GM12878 (cell line): ENCODE measurements around the gene OR6C70. TPM values are rescaled to one million over a fixed set of nuclear protein-coding genes. Genes with fewer than 3 reads are reported as not detected.

Experiments
- ATAC-seq: fragments of 200-7000 bp; cut with Tn5 transposase; 3 replicates; pipeline ENCODE4 v1.9.1; 2020; ENCODE audit warnings: mild to moderate bottlenecking, moderate library complexity
- BruUV-seq: library from RNA; stranded (reverse); fragments of 400-500 nt; replicated peaks from 2 replicates; lab custom pipeline; 2021; lab: Mats Ljungman, UMichigan
- CTCF ChIA-PET: fragments of 300-600 bp; sonication (Branson Sonifier 250); formaldehyde crosslinking; extraction: SDS; loops from one replicate; lab custom pipeline; 2021; ENCODE audit warnings: inconsistent platforms; lab: Yijun Ruan, JAX
- POLR2A ChIA-PET: fragments of 350-600 bp; formaldehyde crosslinking; extraction: SDS; loops from one replicate; lab custom pipeline; 2021; ENCODE audit warnings: inconsistent platforms; lab: Charles Lee
- RAD21 ChIA-PET: fragments of 300-600 bp; sonication (Branson Sonifier 250); formaldehyde crosslinking; loops from one replicate; lab custom pipeline; 2023; ENCODE audit warnings: antibody characterized with exemption; ENCODE audit not compliant: unreplicated experiment; lab: Charles Lee
- SMC1A ChIA-PET: fragments of 300-600 bp; sonication (Branson Sonifier 250); formaldehyde crosslinking; loops from one replicate; lab custom pipeline; 2023; ENCODE audit not compliant: unreplicated experiment, uncharacterized antibody; lab: Charles Lee
- DNase-seq: peaks from one replicate; pipeline ENCODE4 v3.0.0-alpha.2; 2011; ENCODE audit warnings: low read depth, low spot score
- FAIRE-seq: peaks from 3 replicates; lab custom pipeline; 2011; peaks lifted over from hg19 to GRCh38; lab: Jason Lieb, UNC
- H2AFZ ChIP-seq: 2 replicates; pipeline ENCODE4 v1.6.0; 2011; ENCODE audit warnings: low read depth, low read length, control low read depth; ENCODE audit not compliant: control insufficient read depth
- H3K27ac ChIP-seq: 2 replicates; pipeline ENCODE4 v1.5.1; 2011; ENCODE audit warnings: control low read depth; ENCODE audit not compliant: control insufficient read depth, insufficient read depth
- H3K27me3 ChIP-seq, 2 experiments: replicated peaks in 1 of 2; 2 replicates each; pipeline versions ENCODE4 v1.6.0 to v1.6.1; 2011; ENCODE audit warnings: low read length in 1 of 2; ENCODE audit not compliant: control insufficient read depth in 2 of 2, insufficient read depth in 2 of 2
- H3K36me3 ChIP-seq, 2 experiments: 2 replicates each; pipeline ENCODE4 v1.5.1; 2011; ENCODE audit warnings: low read length in 1 of 2; ENCODE audit not compliant: control insufficient read depth in 2 of 2, insufficient read depth in 2 of 2
- H3K4me1 ChIP-seq: 2 replicates; pipeline ENCODE4 v1.6.1; 2011; ENCODE audit warnings: mild to moderate bottlenecking, low read length, moderate library complexity, mixed read lengths; ENCODE audit not compliant: control insufficient read depth, insufficient read depth
- H3K4me2 ChIP-seq: 2 replicates; pipeline ENCODE4 v1.6.0; 2011; ENCODE audit warnings: control low read depth; ENCODE audit not compliant: control insufficient read depth, insufficient read depth
- H3K4me3 ChIP-seq: fragments of 200-600 bp; sonication (generic); 2 replicates; pipeline ENCODE4 v1.5.1; 2016
- H3K79me2 ChIP-seq: 2 replicates; pipeline ENCODE4 v1.6.0; 2011; ENCODE audit warnings: low read length; ENCODE audit not compliant: control insufficient read depth, insufficient read depth
- H3K9ac ChIP-seq: 2 replicates; pipeline ENCODE4 v1.8.0; 2011; ENCODE audit warnings: low read length, control low read depth, mixed read lengths; ENCODE audit not compliant: control insufficient read depth, insufficient read depth
- H3K9me3 ChIP-seq: replicated peaks from 3 replicates; pipeline ENCODE4 v1.5.1; 2011; ENCODE audit warnings: mild to moderate bottlenecking, low read length; ENCODE audit not compliant: control insufficient read depth, insufficient read depth
- H4K20me1 ChIP-seq: 2 replicates; pipeline ENCODE4 v1.6.0; 2011; ENCODE audit not compliant: control insufficient read depth, insufficient read depth
- EGR1 ChIP-seq, 2 experiments: IDR thresholded peaks; 1 replicate in 1 of 2; 2 replicates in 1 of 2; pipeline ENCODE4 v1.6.1; 2011 to 2012; ENCODE audit warnings: low read depth in 2 of 2, low read length in 2 of 2, borderline replicate concordance in 1 of 2, mild to moderate bottlenecking in 1 of 2, moderate library complexity in 1 of 2
- RAD21 ChIP-seq: IDR thresholded peaks from 2 replicates; pipeline ENCODE4 v1.6.1; 2011; ENCODE audit warnings: mild to moderate bottlenecking, low read depth, low read length, moderate library complexity; ENCODE audit not compliant: insufficient read depth
- WGBS: methylation state at CpG from one replicate; pipeline ENCODE4 v1.1.6; 2016; ENCODE audit warnings: low lambda C conversion rate; ENCODE audit not compliant: insufficient replicate concordance, insufficient coverage; ENCODE audit errors: missing lambda C conversion rate; 5-methylcytosine and 5-hydroxymethylcytosine counted together
- in situ Hi-C: fragments of 300-500 bp; cut with MboI; formaldehyde crosslinking; loops from 9 replicates; pipeline ENCODE4 v1.14.3; 2018; ENCODE audit warnings: mixed read lengths
- intact Hi-C: fragments of 100-400 bp; cut with micrococcal nuclease; formaldehyde crosslinking; loops from one replicate; pipeline ENCODE4 v1.14.2; 2022; ENCODE audit not compliant: unreplicated experiment
- polyA plus RNA-seq, 11 experiments: library from polyadenylated mRNA; depleted of rRNA in 4 of 11; unstranded in 6 of 11; stranded (reverse) in 5 of 11; fragments of >200 nt; fragmentation: Nextera tagmentation in 4 of 11; fragmentation: Illumina TruSeq in 1 of 11; extraction: Ambion mirVana in 4 of 11; extraction: Trizol in 1 of 11; gene quantifications; 1 replicate in 1 of 11; 2 replicates in 10 of 11; pipeline versions ENCODE4 v1.2.1 to v1.2.3, GENCODE V29; 2011 to 2016; ENCODE audit warnings: inconsistent platforms in 2 of 11, missing spikeins in 2 of 11, low read depth in 1 of 11
- total RNA-seq, 4 experiments: library from RNA; depleted of rRNA in 3 of 4; stranded (reverse); fragments of >200 nt in 3 of 4; fragmentation: Illumina TruSeq in 1 of 4; extraction: Trizol in 1 of 4; gene quantifications; 2 replicates each; pipeline versions ENCODE4 v1.2.1 to v1.2.3, GENCODE V29; 2013 to 2021
- TF ChIP-seq, protein P1 (sequence below): fragments of 450-650 bp; formaldehyde crosslinking; IDR thresholded peaks from 2 replicates; pipeline ENCODE4 v1.4.0; 2020; ENCODE audit warnings: mild to moderate bottlenecking, moderate library complexity
- TF ChIP-seq, protein P2 (sequence below), 3 experiments: IDR thresholded peaks in 2 of 3; conservative IDR thresholded peaks in 1 of 3; 2 replicates each; pipeline ENCODE4 v1.5.1; 2011; ENCODE audit warnings: low read depth in 3 of 3, low read length in 3 of 3, mild to moderate bottlenecking in 3 of 3, control low read depth in 2 of 3, moderate library complexity in 2 of 3, inconsistent platforms in 1 of 3, mixed read lengths in 1 of 3; ENCODE audit not compliant: control insufficient read depth in 2 of 3, insufficient read depth in 1 of 3; ENCODE audit errors: extremely low read depth in 1 of 3
- TF ChIP-seq, protein P3 (sequence below): IDR thresholded peaks from 2 replicates; pipeline ENCODE4 v1.6.1; 2011; ENCODE audit warnings: borderline replicate concordance, low read depth, mild to moderate bottlenecking, moderate library complexity, low read length; ENCODE audit not compliant: insufficient read depth, poor library complexity, severe bottlenecking

OR6C70 gene
- total and polyA plus RNA-seq, 10 of the 15 experiments (the other 5 are each of a cell fraction or from before 2014, with no cell fraction given): not detected

DNA sequence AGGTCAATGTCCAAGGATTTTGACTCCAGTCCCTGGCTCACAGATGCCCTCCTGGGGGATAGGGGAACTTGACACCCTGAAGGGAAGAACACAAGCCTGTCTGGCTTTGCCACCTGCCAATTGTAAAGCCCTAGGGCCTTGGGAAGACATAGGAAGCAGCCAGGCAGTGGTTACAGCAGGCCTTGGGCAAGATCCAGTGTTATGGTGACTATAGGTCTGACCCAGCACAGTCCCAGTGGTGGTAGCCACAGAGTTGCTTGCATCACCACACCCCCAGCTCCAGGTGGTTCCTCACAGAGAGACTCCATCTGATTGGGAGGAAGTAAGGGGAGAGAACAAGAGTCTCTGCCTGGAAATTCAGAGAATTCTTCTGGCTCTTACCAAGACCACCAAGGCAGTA is 46.5 kb upstream of the OR6C70 start (continued):
- TF ChIP-seq, protein P1, sequence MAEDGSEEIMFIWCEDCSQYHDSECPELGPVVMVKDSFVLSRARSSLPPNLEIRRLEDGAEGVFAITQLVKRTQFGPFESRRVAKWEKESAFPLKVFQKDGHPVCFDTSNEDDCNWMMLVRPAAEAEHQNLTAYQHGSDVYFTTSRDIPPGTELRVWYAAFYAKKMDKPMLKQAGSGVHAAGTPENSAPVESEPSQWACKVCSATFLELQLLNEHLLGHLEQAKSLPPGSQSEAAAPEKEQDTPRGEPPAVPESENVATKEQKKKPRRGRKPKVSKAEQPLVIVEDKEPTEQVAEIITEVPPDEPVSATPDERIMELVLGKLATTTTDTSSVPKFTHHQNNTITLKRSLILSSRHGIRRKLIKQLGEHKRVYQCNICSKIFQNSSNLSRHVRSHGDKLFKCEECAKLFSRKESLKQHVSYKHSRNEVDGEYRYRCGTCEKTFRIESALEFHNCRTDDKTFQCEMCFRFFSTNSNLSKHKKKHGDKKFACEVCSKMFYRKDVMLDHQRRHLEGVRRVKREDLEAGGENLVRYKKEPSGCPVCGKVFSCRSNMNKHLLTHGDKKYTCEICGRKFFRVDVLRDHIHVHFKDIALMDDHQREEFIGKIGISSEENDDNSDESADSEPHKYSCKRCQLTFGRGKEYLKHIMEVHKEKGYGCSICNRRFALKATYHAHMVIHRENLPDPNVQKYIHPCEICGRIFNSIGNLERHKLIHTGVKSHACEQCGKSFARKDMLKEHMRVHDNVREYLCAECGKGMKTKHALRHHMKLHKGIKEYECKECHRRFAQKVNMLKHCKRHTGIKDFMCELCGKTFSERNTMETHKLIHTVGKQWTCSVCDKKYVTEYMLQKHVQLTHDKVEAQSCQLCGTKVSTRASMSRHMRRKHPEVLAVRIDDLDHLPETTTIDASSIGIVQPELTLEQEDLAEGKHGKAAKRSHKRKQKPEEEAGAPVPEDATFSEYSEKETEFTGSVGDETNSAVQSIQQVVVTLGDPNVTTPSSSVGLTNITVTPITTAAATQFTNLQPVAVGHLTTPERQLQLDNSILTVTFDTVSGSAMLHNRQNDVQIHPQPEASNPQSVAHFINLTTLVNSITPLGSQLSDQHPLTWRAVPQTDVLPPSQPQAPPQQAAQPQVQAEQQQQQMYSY (CRISPR knock-in tag): no peak
- no peak for TF ChIP-seq EGR1 (IDR thresholded peaks at IDR 0.05; ENCODE audit: borderline replicate concordance in 1 of 2, low read depth in 2 of 2, low read length in 2 of 2)

DNA sequence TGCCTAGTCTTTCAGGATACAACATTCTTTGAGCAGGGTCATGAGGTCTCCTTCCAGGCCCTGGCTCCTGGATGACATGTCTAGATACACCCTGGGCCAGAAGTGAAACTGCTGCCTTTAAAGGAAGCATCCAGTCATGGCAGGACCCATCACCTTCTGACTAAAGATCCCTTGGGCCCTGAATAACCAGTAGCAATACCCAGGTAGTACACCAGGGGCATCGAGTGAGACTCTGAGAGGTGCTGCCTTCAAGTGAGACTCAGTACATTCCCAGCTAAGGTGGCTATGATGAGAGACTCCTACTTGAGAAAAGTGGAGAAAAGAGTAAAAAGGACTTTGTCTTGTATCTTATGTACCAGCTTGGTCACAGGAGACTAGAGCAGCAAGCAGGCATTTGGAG is 45.8 kb upstream of the OR6C70 start:
- CTCF ChIA-PET: no interaction called here
- in situ Hi-C loops: no loop called here
- no peaks in the 10 kb centered on the region for H3K9me3 ChIP-seq
- DNase-seq (no peak), ATAC-seq (peak; percentile 55; the same call in 1 of the 3 replicates)
- no TSS peak for BruUV-seq
- H3K4me2 ChIP-seq: no peak overlapping the region
- H3K9ac ChIP-seq: no peak overlapping the region
- WGBS: 0% methylated on average over 1 of the region's 1 CpG
- SMC1A ChIA-PET: no interaction called here
- TF ChIP-seq, protein P2, sequence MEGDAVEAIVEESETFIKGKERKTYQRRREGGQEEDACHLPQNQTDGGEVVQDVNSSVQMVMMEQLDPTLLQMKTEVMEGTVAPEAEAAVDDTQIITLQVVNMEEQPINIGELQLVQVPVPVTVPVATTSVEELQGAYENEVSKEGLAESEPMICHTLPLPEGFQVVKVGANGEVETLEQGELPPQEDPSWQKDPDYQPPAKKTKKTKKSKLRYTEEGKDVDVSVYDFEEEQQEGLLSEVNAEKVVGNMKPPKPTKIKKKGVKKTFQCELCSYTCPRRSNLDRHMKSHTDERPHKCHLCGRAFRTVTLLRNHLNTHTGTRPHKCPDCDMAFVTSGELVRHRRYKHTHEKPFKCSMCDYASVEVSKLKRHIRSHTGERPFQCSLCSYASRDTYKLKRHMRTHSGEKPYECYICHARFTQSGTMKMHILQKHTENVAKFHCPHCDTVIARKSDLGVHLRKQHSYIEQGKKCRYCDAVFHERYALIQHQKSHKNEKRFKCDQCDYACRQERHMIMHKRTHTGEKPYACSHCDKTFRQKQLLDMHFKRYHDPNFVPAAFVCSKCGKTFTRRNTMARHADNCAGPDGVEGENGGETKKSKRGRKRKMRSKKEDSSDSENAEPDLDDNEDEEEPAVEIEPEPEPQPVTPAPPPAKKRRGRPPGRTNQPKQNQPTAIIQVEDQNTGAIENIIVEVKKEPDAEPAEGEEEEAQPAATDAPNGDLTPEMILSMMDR (IDR thresholded peaks at IDR 0.05 in 2 of 3, conservative IDR thresholded peaks at IDR 0.05 in 1 of 3; ENCODE audit: control insufficient read depth in 2 of 3, extremely low read depth in 1 of 3, insufficient read depth in 1 of 3, low read depth in 3 of 3, low read length in 3 of 3): peak in 1 of 3 experiments; percentile 32; a peak in 1 of 6 replicates
- TF ChIP-seq, protein P3, sequence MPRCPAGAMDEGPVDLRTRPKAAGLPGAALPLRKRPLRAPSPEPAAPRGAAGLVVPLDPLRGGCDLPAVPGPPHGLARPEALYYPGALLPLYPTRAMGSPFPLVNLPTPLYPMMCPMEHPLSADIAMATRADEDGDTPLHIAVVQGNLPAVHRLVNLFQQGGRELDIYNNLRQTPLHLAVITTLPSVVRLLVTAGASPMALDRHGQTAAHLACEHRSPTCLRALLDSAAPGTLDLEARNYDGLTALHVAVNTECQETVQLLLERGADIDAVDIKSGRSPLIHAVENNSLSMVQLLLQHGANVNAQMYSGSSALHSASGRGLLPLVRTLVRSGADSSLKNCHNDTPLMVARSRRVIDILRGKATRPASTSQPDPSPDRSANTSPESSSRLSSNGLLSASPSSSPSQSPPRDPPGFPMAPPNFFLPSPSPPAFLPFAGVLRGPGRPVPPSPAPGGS: no peak
- no peak for TF ChIP-seq RAD21
- TF ChIP-seq, all 136 proteins: peak for 1
- ChIA-PET RAD21 (no interaction called here), POLR2A (no interaction called here)
- Histone ChIP-seq H3K4me3 (no peak overlapping the region), H3K79me2 (no peaks in the 10 kb centered on the region), H3K27me3 (no peaks in the 10 kb centered on the region), H3K27ac (no peak overlapping the region), H4K20me1 (no peaks in the 10 kb centered on the region), H3K36me3 (no peaks in the 10 kb centered on the region), H3K4me1 (no peaks in the 10 kb centered on the region), H2AFZ (no peak overlapping the region)
- intact Hi-C loops: no loop called here
- FAIRE-seq: no peak
